GM18909 (cell line): ENCODE results near the gene FAS.

ENCODE experiments used
- ATAC-seq: cut with Tn5 transposase; IDR thresholded peaks from one replicate; pipeline ENCODE4 v1.9.1; 2021; ENCODE audit warnings: mild to moderate bottlenecking; ENCODE audit not compliant: unreplicated experiment, poor library complexity

The FAS gene

DNA sequence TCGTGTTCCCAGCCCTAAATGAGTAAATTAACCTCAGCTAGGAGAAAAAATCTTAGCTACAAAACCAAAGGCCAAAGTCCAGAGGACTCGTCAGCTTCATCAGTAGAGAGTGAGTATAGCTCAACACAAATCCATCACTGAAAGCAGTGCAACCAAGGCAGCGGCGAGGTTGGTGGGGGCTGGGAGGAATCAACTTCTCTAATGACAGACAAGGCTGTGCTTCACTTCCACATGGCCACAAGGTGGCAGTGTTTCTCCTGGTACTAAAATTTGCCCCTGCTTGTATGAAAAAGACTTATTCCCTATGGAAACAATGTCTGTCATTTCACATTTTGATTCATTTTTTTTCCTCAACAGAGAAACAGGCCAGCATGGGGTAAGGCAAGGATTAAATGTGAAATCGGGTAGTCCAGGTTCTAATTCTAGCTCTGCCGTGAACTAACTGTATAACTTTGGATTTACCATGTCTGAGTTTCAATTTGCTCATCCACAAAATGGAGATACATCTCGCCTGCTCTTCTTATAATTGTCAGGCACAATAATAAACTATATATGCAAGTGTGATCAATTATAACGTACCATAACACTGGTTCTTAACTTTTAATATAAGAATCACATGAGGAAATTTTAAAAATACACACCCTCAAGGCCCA is 39.3 kb downstream of the FAS start:
- no peak for ATAC-seq

DNA sequence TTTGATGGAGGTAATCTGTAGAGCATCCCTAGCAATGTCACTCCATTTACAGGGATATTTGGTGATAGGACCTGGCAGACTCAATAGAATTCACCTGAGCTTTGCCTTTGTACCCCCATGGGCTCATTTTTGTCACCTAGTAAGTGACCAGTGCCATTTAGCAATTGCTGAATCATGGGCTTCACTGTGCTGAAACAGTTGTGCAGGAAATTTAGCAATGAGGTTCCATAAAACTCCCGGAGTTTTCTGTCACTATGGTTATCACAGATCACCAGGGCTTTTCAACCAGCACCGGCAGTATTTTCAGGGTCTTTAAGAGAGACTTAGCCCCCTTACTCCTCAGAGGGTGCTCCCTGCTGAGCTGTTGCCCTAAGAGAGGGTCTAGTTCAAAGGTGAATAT is 40.2 kb downstream of the FAS start:
- no peak for ATAC-seq

DNA sequence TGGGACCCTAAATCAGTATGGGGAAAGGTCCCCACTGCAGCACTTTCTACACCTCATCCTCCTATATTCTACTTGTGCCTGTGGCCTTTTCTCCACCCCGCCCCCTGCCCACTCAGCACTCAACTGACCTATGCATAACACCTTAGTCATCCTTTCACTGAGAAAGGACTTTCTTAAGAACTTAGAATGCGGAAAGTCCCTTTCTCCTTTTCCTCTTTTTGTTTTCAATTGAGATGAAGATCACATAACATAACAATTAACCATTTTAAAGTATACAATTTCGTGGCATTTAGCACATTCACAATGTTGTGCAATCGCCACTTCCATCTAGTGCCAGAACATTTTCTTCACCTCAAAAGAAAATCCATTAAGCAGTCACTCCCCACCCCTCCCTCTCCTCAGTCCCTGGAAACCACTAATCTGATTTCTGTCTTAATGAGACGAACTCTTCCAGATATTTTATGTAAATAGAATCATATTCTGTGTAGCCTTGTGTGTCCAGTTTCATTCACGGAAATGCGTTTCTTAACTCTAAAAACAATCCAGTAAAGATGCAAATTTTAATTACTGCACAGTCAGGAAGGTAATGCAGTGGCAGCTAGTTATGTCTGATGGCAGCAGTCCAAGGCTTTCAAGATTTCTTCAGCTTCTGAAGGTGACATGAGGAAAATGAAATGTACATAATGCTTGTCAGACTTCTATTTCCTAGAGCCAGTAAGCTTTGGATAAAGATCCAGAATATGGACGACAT is 41.7 kb downstream of the FAS start:
- peak; percentile 65 for ATAC-seq

DNA sequence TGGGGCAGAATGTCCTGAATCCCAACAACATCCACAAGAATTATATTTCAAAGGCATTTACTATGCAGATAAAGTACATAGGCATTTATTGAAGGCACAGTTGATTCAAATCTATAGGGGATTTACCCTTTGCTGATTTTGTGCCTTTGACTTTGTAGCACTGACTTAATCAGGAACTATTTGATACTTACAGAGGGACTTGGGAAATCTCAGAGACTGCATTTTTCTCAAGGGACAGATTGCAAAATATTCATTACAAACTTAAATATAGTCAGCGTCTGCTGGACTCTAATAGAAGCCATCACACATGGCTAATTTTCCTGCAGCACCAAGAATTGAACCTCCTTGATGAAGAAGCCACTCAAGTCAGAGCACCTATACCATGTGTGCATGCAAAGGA is 44.9 kb downstream of the FAS start:
- ATAC-seq = no peak

DNA sequence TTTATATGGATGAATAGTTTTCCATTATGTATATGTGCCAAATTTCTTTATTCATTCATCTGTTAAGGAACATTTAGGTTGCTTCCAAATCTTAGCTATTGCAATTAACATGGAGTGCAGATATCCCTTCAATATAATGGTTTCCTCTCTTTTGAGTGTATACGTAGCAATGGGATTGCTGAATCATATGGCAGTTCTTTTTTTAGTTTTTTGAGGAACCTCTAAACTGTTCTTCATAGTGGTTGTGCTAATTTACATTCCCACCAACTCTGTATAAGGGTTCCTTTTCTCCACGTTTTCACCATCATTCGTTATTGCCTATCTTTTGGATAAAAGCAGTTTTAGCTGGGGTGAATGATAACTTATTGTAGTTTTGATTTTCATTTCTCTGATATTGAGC is 46.5 kb downstream of the FAS start:
- no peak for ATAC-seq

DNA sequence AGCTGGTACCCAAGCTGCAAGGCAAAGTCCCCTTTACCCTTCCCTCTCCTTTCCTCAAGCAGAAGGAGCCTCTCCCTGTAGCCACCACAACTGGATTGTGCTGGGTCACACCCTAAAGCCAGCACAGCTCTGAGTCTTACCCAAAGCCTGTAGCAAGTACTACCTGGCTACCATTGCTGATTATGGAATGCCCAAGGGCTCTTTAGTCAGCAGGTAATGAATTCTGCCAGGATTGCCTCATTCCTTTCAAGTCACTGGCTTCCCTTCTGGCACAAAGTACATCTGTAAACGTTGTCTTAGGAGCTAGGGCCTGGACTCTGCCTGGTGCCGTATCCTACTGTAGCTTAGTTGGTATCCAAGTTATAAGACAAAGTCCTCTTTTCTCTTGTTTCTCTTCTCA is 52.0 kb downstream of the FAS start:
- no peak for ATAC-seq

DNA sequence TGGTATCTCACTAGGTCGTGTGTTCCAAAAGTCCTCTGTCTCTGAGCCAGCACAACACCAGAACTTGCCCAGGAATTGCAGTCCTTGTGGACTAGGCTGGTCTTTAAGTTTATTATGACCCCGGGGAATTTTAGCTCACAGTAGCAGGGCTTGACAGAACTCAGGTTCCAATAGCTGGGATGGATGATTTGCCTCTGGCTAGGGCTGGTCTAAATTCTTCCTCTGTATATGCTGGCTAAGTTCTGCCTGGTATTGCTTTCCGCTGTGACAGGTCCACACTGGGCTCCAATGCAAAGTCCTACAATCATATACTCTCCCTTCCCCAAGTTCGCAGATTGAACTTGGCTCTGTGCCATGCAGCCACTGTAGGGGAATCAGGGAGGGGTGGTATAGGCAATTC is 52.5 kb downstream of the FAS start:
- ATAC-seq = no peak

DNA sequence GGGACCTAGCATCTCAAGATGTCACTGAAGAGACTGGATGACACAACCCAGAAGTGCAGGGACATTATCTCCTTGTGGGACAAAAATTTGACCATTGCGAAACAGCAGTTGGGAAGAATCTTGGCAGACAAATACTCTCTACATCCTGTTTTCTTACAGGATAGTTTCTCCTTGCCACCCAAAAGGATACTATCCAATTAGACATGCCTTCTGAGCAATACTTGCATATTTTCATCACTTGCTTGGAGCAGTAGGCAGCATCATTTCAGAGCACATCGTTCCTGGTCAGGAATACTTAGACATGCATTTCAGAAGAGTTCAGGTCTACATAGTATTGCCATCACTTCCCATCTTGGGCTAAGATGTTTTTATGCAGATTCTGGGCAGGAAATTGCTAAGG is 56.8 kb downstream of the FAS start:
- no peak for ATAC-seq

DNA sequence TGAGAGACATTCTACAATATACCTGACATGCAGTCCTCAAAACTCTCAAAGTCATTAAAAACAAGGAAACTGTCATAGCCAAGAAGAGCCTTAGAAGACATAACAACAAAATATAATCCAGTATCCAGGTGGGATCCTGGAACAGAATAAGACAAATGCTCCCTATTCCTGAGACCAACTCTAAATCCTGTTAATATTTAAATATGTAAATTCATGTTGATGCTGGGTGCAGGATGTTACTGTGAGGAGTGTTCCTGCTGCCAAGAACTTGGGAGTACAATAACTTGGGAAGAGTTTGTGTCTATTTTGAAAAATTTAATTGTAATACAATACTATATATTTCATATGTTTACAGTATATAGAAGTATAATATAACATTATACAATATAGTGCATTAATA is 61.0 kb downstream of the FAS start:
- no peak for ATAC-seq

DNA sequence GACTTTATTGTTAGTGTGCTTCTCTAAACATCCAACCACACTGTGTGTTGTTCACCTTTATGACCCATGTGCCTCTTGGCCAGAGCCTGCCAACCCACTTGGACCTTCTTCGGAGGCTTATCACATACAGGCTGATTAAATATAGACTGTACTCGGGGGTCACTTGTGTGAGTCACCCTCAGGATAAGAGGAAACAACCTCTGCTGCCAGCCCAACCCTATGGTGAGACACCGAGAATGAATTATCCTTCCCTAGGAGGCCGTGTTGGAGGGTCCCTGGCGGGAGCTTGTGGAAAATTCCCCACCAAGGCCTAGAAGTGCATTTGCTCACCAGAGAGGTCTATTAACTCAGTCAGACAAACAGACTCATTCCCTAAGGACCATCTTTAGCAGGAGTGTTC is 63.0 kb downstream of the FAS start:
- ATAC-seq = no peak

DNA sequence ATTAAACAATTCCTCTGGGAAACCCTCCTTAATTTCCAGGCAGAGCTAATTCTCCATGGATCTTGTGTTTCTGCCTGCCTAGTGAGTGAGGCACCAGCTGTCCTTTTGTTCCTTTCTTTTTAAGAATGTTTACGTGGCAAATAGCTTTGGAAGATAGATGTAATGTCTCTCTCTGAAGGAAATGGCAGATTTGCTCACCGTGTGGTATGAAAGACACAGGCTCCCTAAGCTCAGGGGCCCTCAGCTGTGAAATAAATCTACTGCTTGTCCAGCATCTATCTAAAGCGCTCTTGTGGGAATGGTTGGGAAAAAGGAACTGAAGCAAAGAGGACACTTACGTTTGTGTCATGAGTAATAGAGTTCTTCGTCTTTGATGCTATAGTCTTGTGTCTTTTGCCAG is 64.6 kb downstream of the FAS start:
- ATAC-seq = no peak

DNA sequence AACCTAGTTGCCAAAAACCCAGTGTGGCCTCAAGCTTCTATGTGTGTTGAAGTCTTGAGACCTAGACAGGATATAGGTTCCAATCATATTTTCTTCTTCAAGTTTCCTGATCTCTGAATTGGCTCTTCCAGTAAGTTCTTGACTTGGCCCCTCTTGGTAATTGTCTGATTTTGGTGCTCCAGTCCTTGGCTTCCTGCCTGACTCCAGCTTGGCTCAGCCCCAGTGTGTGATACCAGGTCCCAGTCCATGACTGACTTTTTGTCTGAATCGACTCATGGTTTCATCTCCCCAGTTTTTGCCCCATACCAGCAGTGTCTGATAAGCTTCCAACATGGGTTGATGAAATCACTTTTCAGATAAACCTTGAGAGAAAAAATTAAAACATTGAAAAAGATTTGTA is 72.3 kb downstream of the FAS start:
- no peak for ATAC-seq

DNA sequence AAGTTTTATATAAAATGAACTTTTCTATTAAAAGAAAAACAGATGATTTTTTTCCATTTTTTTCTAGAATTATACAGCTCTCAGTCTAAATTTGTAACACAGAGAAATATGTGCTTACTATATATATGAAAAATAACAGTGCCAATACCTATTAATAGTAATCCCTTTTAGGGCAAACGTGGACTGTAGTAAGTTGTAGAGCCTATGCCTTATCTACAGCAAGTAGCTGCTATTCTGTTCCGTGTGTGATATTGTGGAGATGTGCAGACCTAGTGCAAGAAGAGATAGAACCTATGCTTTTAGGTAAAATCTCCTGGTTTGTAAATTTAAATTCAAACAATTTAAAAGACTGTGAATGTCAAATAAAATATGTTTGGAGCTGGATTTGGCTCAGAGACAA is 72.9 kb downstream of the FAS start:
- no peak for ATAC-seq

DNA sequence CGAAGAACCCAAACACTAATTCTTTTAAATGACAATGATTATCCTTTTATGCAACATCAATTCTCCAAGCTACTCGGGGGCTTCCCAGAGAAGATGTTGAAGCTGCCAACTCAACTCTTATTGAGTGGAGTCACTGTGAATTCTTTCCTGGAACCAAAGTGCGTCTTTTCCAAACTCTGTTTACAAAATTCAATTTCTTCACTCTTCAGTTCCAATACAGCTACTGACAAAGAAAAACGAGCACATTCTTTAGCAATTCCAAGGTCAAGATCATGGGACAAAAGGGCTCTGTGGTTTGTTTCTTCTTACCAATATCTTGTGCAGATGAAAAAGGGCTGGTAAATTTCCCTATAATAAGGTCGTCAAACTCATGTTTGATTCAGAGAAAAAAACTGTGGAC is 74.2 kb downstream of the FAS start:
- ATAC-seq = no peak
